HG03354 (cell line): Measurements from ENCODE around the gene TSHZ2.
"Not testable (repeated sequence)": the region's sequence is repeated elsewhere in the genome, so short reads cannot be mapped to it uniquely, and the experiment has no call there.

Experiments
- ATAC-seq: cut with Tn5 transposase; IDR thresholded peaks from one replicate; pipeline ENCODE4 v1.9.1; 2021; ENCODE audit warnings: mild to moderate bottlenecking; ENCODE audit not compliant: unreplicated experiment, poor library complexity, severe bottlenecking

Gene TSHZ2

DNA sequence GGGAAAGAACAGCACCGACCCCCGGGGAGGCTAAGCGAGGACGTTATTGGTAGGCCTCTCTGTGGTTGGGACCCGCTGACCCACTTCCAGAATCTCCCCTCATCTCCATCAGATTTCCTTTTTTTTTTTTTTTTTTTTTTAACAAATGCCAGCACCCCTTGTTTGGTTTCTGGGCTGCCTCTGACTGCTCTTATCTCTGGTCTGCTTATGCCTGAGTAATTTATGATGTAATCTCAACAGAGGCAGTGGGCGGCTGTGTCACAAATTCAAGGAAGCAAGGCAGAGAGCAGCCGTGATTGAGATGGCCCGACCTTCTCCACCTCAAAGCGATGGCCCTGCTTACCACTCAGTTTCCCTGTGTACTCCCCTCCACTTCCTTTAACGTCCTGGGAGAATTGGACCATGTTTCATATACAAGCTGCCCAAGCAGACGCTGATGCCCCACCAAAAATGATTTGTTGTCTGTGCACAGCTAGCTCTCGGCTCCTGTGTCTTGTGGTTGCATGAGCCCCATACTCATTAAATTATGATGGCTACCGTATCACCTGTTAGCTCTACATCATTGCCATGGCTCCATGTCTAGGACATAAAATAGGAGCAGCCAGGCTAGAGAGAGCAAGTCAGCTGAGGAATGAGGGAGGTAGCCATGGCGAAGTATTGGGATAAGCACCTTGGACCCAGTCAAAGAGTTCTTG lies 523.4 kb downstream of the TSHZ2 start:
- no peak for ATAC-seq

DNA sequence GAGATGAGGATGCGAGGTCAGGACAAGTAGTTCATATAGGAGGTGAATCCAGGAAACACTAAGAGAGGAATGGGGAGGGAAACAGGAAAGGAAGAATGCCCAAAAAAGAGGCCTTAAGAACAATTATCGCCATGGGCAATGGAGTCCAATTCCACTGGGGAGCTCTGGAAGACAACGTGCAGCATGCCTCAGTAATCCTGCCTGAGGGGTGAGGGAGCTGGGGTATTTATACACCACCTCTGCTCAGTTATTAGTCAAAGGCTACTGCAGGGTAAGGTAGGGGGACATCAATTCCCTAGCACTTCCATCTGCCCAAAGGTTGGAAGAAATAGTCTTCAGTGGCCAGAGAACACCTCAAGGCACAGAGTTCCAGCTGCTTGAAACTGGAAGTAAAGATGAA lies 525.1 kb downstream of the TSHZ2 start:
- no peak for ATAC-seq

DNA sequence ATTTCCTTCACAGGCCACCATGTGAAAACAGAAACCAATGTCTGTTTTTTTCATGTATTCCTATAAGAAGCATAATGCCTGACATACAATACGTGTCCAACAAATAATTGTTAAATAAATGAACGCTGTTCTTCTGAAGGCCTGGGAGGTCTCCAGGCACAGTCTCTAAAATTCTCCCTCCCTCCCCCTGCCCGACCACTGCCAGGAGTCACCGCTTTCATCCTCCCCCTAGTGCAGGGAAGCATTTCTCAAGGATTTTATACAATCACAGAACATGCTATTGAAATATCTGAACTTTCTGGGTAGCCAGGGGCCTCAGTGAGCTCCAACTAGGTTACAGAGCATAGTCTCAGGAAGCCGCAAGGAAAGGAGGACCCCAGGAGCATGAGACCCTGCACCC lies 526.2 kb downstream of the TSHZ2 start:
- no peak for ATAC-seq

DNA sequence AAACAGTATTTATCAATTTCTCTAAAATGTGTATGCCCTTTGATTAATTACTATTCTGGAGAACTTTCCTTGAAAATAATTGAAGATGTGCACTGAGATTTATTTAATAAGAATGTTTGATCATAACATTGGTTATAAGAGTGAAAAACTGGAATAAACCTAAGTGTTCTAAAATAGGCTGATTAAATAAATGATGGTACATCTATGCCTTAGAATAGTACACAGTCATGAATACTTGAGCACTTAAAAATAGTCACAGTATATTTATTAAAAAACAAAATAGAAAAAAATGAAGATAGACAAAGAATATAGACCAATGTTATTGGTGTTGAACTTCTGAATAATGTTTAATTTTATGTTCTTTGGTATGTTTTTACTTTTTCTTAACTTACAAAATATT lies 528.5 kb downstream of the TSHZ2 start:
- no peak for ATAC-seq

DNA sequence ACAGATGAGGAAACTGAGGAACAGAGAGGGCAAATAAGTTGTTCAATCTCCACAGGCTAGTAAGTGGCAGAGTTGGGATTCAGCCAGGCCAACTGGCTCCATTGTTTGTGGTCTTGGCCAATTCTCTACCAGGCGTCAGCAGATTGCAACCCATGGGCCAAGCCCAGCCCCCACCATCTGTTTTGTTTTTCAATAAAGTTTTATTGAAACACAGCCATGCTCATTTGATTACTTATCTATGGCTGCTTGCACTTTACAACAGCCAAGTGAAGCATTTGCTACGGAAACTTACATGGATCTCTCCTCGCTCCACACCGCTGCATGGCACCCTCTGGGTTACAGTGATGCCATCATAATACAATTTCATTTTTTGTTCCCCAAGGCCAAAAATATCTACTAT lies 530.7 kb downstream of the TSHZ2 start:
- ATAC-seq = no peak

DNA sequence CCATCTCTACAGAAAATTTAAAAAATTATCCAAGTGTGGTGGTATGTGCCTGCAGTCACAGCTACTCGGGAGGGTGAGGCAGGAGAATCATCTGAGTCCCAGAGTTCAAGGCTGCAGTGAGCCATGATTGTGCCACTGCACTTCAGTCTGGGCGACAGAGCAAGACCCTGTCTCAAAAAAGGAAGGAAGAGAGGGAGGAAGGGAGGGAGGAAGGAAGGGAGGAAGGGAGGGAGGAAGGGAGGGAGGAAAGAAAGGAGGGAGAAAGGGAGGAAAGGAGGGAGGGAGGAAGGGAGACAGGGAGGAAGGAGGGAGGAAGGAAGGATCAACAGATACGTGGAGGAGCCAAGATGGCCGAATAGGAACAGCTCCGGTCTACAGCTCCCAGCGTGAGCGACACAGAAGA lies 531.4 kb downstream of the TSHZ2 start:
- no peak for ATAC-seq

DNA sequence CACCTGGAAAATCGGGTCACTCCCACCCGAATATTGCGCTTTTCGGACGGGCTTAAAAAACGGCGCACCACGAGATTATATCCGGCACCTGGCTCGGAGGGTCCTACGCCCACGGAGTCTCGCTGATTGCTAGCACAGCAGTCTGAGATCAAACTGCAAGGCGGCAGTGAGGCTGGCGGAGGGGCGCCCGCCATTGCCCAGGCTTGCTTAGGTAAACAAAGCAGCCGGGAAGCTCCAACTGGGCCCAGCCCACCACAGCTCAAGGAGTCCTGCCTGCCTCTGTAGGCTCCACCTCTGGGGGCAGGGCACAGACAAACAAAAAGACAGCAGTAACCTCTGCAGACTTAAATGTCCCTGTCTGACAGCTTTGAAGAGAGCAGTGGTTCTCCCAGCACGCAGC lies 531.9 kb downstream of the TSHZ2 start:
- ATAC-seq = not testable (repeated sequence)

DNA sequence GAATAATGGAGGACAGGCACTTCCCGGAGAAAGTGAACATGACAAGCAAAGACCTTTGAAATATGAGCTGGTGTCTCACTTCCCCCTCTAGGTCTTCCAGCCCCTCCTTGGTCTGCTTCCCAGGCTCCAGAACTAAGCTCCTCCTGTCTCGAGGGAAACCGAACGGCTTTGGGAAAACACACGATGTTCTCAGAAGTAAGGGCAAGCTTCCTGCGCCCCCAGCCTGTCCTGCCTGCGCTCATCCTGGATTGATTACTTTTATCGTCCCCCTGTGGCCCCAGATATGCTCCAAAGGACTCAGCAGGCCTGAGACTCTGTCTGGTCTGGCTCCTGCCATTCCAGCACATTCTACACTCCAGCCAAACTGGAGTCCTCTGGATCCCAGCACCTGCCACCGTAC lies 538.1 kb downstream of the TSHZ2 start:
- no peak for ATAC-seq

DNA sequence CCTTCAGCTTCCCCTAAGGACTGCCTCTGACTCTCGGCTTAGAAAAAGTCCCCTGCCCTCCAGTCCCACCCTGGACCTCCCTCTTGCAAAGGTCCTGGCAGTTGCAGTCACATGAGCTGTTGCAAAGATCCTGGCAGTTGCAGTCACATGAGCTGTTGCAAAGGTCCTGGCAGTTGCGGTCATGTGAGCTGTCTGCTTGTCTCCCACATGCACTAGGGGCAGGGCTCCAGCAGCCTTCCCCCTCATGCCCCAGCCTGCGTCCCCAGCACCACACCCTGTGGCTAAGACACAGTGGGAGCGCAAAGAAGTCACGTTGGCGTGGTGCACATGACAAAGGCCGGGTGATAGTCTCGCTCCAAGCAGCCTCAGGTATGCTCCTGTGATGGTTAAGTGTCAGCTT lies 538.5 kb downstream of the TSHZ2 start:
- ATAC-seq = no peak

DNA sequence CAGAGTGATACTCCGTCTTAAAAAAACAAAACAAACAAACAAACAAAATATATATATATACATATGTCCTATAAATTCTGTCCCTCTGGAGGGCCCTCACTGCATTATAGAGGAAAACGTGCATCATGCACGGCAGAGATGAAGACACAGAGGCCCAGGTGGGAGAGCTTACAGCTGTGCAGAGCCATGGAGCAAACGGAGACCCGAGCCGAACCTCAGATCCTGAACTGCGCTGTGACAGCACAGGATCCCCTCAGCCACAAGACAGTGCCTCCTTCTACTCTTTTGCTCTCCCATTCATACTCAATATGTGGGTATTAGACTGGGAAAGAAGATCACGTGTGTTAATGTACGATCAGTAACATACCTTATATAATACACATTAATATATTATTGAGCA lies 539.9 kb downstream of the TSHZ2 start:
- no peak for ATAC-seq

DNA sequence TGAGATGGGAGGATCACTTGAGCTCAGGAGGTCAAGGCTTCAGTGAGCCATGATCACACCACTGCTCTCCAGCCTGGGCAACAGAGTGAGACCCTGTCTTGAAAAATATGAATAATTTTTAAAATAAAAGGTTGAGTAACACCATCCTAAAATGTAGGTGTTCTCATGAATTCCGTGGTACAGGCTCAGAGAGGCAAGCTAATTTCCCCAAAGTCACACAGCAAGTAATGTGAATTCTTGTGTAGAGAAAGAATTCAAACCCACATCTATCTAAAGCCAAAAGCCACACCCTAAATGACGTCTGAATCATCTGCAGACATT lies 541.0 kb downstream of the TSHZ2 start:
- ATAC-seq = no peak

DNA sequence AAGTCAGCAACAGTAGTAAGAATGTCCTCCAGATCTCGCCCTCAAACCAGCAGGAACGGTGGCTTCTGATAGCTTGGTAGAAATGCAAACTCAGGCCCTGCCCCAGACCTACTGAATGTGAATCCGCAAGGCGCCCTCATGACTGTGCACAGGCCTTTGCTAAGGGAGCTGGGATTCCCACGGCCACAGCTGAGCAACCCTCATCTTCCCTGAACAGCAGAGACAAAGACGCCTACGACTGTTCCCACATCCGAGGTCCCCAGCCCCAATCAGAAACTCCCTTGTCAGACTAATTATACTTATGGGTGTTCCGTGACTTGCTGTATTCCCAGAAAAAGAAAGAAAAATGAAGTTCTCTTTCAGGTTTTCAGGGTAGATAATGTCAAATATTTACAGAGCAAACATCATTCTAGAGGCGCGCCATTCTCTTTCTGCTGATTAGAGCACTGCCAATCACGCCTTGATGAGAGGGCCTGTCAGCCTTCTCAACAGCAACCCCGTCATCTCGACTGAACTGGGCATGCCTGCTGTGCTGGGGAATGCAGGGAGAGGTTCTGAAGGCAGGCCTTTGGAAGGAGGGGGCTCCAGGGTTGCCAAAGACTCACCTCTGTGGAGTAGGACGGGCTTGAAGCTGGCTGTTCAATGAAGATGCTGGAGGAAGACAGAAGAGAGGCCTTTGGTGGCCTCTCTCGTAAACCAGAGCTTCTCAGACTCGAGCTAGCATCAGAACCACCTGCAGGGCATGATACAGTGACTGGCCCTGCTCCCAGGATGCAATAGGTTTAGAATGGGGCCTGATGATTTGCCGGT lies 541.5 kb downstream of the TSHZ2 start:
- no peak for ATAC-seq

DNA sequence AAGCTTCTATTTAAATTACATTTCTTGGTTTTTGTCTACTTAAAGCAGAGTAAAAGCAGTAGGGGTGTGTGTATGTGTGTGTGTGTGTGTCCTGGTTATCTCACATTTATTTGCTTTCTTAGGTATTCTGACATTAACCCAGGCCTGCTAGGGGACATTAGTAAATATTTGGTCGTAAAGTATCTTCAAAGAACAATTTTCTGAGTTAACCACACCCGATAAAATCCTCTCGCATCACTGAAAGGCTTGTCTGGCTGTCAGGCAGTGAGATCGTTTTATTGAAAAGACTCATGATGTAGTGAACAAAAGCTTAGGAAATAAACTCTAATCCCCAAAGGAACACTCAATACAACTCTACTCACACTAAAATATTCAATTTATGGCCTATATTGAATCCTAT lies 543.6 kb downstream of the TSHZ2 start:
- no peak for ATAC-seq

DNA sequence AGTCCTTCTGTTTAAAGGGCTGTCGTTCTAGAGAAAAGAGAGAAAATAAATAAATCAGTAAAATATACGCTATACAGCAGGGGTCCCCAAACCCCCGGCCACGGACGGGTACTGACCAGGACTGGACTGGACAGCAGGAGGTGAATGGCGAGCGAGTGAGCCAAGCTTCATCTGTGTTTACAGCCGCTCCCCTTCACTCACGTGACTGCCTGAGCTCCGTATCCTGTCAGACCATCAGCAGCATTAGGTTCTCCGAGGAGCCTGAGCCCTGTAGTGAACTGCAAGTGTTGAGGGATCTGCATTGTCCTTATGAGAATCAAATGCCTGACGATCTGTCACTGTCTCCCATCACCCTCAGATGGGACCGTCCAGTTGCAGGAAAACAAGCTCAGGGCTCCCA lies 545.0 kb downstream of the TSHZ2 start:
- no peak for ATAC-seq

DNA sequence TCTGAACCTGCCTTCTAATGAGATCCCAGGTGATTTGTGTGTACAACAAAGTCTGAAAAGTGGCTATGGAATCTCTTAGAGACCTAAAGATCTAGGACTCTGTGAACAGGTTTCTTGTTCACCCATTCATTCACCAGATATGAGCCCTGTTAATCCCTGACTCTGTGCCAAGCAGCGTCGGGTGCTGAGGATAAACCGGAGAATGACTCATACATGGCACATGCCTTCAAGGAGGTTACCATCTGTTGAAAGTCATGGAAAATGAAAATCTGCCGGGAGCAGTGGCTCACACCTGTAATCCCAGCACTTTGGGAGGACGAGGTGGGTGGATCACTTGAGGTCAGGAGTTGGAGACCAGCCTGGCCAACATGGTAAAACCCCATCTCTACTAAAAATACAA lies 549.3 kb downstream of the TSHZ2 start:
- ATAC-seq = not testable (repeated sequence)

DNA sequence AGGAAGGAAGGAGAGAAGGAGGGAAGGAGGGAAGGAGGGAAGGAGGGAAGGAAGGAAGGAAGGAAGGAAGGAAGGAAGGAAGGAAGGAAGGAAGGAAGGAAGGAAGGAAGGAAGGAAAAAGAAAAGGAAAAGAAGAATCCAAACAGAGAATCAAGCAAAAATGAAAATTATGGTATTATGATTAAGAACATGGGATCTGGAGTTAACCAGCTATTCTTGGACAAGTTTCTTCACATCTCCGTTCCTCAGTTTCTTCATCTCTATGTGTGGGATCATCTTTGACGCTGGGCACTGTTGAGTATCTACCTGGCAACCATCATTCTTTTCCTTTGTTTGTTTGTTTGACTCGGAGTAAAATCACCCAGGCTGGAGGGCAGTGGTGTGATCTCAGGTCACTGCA lies 549.9 kb downstream of the TSHZ2 start:
- ATAC-seq = no peak

DNA sequence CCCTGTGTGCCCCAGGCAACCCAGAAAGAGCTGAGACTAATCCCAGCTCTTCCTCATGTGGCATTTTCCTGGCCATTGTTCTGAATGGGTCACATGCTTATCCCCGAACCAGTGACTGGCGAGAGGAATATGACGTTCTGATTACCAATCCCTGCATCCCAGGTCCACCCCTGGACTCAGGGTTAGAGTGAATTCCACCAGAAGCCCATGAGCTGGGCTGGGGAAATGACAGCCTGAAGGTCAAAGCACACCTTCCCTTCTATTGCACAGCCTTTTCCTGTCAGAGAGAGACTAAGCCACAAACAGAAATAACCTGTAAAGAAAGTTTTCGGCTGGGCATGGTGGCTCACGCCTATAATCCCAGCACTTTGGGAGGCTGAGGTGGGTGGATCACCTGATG lies 550.5 kb downstream of the TSHZ2 start:
- ATAC-seq = no peak

DNA sequence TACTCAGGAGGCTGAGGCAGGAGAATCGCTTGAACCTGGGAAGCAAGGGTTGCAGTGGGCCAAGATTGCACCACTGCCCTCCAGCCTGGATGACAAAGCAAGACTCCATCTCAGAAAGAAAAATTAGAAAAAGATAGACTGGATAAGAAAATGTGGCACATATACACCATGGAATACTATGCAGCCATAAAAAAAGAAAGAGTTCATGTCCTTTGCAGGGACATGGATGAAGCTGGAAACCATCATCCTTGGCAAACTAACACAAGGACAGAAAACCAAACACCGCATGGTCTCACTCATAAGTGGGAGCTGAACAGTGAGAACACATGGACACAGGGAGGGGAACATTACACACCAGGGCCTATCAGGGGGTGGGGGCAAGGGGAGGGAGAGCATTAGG lies 551.5 kb downstream of the TSHZ2 start:
- ATAC-seq = not testable (repeated sequence)

DNA sequence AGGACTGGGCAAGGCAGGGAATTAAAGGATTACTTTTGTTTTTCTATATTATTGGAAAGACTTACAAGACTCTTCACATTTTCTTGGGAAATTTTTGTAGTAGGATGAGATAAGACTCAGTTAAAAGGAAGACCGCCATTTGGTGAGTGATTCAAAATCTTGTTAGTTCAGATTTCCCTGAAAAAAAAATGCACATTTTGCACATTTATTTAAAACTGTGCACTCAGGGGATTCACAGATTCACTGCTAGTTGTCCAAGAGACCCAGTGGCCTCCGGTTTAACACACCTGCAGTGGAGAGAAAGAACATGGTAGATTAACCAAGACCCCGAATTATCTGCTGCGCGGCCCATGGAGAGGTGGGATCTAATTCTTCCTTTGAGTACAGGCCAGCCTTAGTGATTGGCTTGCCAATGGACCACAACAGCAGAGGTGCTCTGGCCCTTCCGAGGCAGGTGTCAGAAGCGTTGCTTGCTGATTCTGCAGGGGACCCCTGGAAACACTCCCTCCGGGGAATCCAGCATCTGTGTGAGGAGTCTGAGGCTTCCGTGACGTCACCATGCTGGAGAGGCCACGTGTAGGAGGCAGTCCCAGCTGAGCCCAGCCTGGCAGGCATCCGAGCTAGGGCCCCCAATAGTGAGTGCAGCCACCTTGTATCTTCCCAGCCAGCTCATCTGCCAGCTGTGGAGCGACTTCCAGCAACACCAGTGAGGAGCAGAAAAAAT lies 552.6 kb downstream of the TSHZ2 start:
- ATAC-seq = no peak

DNA sequence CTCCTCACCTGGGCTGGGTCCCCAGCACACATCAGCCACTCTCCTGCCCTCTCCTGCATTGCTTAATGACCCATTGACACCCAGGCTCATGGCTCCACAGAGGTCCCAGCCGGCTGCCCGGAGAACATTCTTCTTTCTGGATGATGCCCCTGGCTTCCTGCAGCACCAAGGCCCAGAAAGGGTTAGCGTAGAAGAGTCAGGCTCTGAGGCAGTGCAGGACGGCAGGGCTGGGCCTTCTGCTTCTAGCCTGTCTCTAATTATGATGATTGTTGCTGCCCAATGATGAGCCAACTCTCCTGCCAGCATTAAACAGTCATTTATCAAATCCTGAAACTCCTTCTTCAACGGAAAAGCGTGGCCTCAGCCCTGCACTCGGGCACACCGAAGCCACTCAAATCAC lies 555.0 kb downstream of the TSHZ2 start:
- no peak for ATAC-seq

DNA sequence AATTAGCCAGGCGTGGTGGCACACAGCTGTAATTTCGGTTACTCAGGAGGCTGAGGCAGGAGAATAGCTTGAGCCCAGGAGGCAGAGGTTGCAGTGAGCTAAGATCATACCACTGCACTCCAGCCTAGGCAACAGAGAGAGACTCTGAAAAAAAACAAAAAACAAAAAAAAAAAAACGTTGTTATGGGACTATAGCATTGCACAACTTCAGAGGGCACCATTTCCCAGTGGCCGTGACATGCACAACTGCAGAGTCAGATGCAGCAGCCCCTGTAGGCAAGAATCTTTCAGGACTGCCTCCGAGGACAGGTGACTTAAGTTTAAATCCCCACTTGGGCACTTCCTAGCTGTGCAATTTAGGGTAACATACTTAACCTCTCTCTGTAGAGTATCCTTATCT lies 557.5 kb downstream of the TSHZ2 start:
- no peak for ATAC-seq
